SU-DHL-6 (cell line): Measurements from ENCODE around the gene GARIN5A.

Source experiments
- H2AFZ ChIP-seq: fragments of 200-600 bp; sonication (generic); 2 replicates; pipeline ENCODE4 v1.6.1; 2014; ENCODE audit warnings: low read depth, mild to moderate bottlenecking, moderate library complexity, mixed read lengths, antibody characterized with exemption, low read length; ENCODE audit not compliant: severe bottlenecking
- H3F3A ChIP-seq: fragments of 200-600 bp; shearing (Covaris generic); 2 replicates; pipeline ENCODE4 v1.6.0; 2016; ENCODE audit warnings: antibody characterized with exemption, mild to moderate bottlenecking; ENCODE audit not compliant: insufficient read depth
- H3K27ac ChIP-seq: fragments of 200-600 bp; sonication (generic); 2 replicates; pipeline ENCODE4 v1.5.1; 2016; ENCODE audit warnings: low read depth, mild to moderate bottlenecking, low read length, moderate library complexity, mixed read lengths
- H3K27me3 ChIP-seq: fragments of 200-600 bp; sonication (generic), shearing (Covaris generic); 2 replicates; pipeline ENCODE4 v1.6.0; 2014; ENCODE audit warnings: mild to moderate bottlenecking, low read length
- H3K36me3 ChIP-seq: fragments of 200-600 bp; sonication (generic); 2 replicates; pipeline ENCODE4 v1.6.1; 2014; ENCODE audit warnings: mild to moderate bottlenecking, low read length, mixed read lengths
- H3K4me2 ChIP-seq: fragments of 300-600, 200-600 bp; shearing (Covaris generic), sonication (generic); 2 replicates; pipeline ENCODE4 v1.6.0; 2014; ENCODE audit warnings: low read length, low read depth, mild to moderate bottlenecking; ENCODE audit not compliant: poor library complexity, severe bottlenecking
- H3K4me3 ChIP-seq: fragments of 200-600 bp; sonication (generic); 2 replicates; pipeline ENCODE4 v1.5.1; 2014; ENCODE audit warnings: antibody characterized with exemption, low read length, mild to moderate bottlenecking, mixed read lengths; ENCODE audit not compliant: insufficient read depth, poor library complexity, severe bottlenecking
- H3K79me2 ChIP-seq: fragments of 200-600 bp; sonication (generic); 2 replicates; pipeline ENCODE4 v1.6.1; 2014; ENCODE audit warnings: mild to moderate bottlenecking, low read length, moderate library complexity; ENCODE audit not compliant: insufficient read depth
- H3K9ac ChIP-seq: fragments of 200-600 bp; sonication (generic); 2 replicates; pipeline ENCODE4 v1.7.0; 2014; ENCODE audit warnings: mild to moderate bottlenecking, low read length
- H3K9me2 ChIP-seq: fragments of 200-600 bp; sonication (generic); replicated peaks from 2 replicates; pipeline ENCODE4 v1.6.1; 2014; ENCODE audit warnings: low read length; ENCODE audit not compliant: insufficient read depth
- H3K9me3 ChIP-seq: fragments of 200-600 bp; sonication (generic); 2 replicates; pipeline ENCODE4 v1.6.1; 2014; ENCODE audit warnings: low read length, mixed read lengths; ENCODE audit not compliant: insufficient read depth
- H4K20me1 ChIP-seq: fragments of 200-600 bp; sonication (generic); 2 replicates; pipeline ENCODE4 v1.6.1; 2014; ENCODE audit warnings: low read depth, mild to moderate bottlenecking, antibody characterized with exemption, low read length, moderate library complexity, mixed read lengths
- EZH2phosphoT487 ChIP-seq: fragments of 200-600 bp; sonication (generic), shearing (Covaris generic); conservative IDR thresholded peaks from 2 replicates; pipeline ENCODE4 v1.6.1; 2018; ENCODE audit warnings: mild to moderate bottlenecking, antibody characterized with exemption, low read length, moderate library complexity, mixed read lengths
- TF ChIP-seq, protein P1 (sequence below): fragments of 200-600 bp; sonication (generic); IDR thresholded peaks from one replicate; pipeline ENCODE4 v1.5.1; 2017; ENCODE audit warnings: antibody characterized with exemption, mild to moderate bottlenecking, low read length, moderate library complexity; ENCODE audit not compliant: insufficient read depth, poor library complexity, severe bottlenecking

GARIN5A gene

GRCh38 chr19:50430888-50431342, 45.7 kb downstream of the GARIN5A start:
- peak overlapping the region; percentile 71 for H3K27ac ChIP-seq
- no peaks in the 10 kb centered on the region for H3K36me3 ChIP-seq
- H3K4me2 ChIP-seq: peak overlapping the region; percentile 84
- peak overlapping the region; percentile 54 for H3K9ac ChIP-seq
- peaks cover 63% of the 10 kb centered on the region for H3F3A ChIP-seq
- H3K79me2 ChIP-seq: no peaks in the 10 kb centered on the region
- no peaks in the 10 kb centered on the region for H4K20me1 ChIP-seq
- TF ChIP-seq, protein P1, sequence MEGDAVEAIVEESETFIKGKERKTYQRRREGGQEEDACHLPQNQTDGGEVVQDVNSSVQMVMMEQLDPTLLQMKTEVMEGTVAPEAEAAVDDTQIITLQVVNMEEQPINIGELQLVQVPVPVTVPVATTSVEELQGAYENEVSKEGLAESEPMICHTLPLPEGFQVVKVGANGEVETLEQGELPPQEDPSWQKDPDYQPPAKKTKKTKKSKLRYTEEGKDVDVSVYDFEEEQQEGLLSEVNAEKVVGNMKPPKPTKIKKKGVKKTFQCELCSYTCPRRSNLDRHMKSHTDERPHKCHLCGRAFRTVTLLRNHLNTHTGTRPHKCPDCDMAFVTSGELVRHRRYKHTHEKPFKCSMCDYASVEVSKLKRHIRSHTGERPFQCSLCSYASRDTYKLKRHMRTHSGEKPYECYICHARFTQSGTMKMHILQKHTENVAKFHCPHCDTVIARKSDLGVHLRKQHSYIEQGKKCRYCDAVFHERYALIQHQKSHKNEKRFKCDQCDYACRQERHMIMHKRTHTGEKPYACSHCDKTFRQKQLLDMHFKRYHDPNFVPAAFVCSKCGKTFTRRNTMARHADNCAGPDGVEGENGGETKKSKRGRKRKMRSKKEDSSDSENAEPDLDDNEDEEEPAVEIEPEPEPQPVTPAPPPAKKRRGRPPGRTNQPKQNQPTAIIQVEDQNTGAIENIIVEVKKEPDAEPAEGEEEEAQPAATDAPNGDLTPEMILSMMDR: no peak
- TF ChIP-seq EZH2phosphoT487: no peak
- H2AFZ ChIP-seq: peak overlapping the region; percentile 84
- H3K4me3 ChIP-seq: peak overlapping the region; percentile 48
- H3K9me2 ChIP-seq: no peaks in the 10 kb centered on the region
- H3K9me3 ChIP-seq: no peaks in the 10 kb centered on the region
- H3K27me3 ChIP-seq: no peaks in the 10 kb centered on the region

- H3K36me3 ChIP-seq: peaks cover 2% of the 10 kb centered on the region; the same call in 1 of the 2 replicates
- no peaks in the 10 kb centered on the region for H3K9me2 ChIP-seq
- H4K20me1 ChIP-seq: no peaks in the 10 kb centered on the region
- peaks cover 59% of the 10 kb centered on the region for H3F3A ChIP-seq
- no peak overlapping the region for H3K4me3 ChIP-seq
- H3K9me3 ChIP-seq: no peaks in the 10 kb centered on the region
- no peaks in the 10 kb centered on the region for H3K27me3 ChIP-seq
- H3K9ac ChIP-seq: peak overlapping the region; percentile 20; the same call in 1 of the 2 replicates
- TF ChIP-seq, protein P1: no peak
- TF ChIP-seq EZH2phosphoT487: no peak
- H3K27ac ChIP-seq: peak overlapping the region; percentile 71
- no peaks in the 10 kb centered on the region for H3K79me2 ChIP-seq
- H3K4me2 ChIP-seq: no peak overlapping the region
- H2AFZ ChIP-seq: no peak overlapping the region
Observed at GRCh38 chr19:50428772-50429463, 47.7 kb downstream of the GARIN5A start.

DNA sequence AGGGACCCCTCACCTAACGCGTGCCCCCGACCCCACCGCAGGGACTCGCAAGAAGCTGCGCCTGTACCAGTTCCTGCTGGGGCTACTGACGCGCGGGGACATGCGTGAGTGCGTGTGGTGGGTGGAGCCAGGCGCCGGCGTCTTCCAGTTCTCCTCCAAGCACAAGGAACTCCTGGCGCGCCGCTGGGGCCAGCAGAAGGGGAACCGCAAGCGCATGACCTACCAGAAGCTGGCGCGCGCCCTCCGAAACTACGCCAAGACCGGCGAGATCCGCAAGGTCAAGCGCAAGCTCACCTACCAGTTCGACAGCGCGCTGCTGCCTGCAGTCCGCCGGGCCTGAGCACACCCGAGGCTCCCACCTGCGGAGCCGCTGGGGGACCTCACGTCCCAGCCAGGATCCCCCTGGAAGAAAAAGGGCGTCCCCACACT, 48.6 kb downstream of the GARIN5A start:
- peak overlapping the region; percentile 18 for H3K4me2 ChIP-seq
- no peaks in the 10 kb centered on the region for H3K27me3 ChIP-seq
- H3F3A ChIP-seq: peaks cover 53% of the 10 kb centered on the region
- peaks cover 6% of the 10 kb centered on the region; the same call in 1 of the 2 replicates for H3K36me3 ChIP-seq
- H3K9me3 ChIP-seq: no peaks in the 10 kb centered on the region
- H3K9me2 ChIP-seq: no peaks in the 10 kb centered on the region
- peak overlapping the region; percentile 20; the same call in 1 of the 2 replicates for H3K9ac ChIP-seq
- no peaks in the 10 kb centered on the region for H3K79me2 ChIP-seq
- no peak overlapping the region for H3K4me3 ChIP-seq
- no peak overlapping the region for H2AFZ ChIP-seq
- TF ChIP-seq, protein P1: no peak
- no peak for TF ChIP-seq EZH2phosphoT487
- H4K20me1 ChIP-seq: no peaks in the 10 kb centered on the region
- H3K27ac ChIP-seq: peak overlapping the region; percentile 71
